Stomach (tissue), 9 donors: ENCODE measurements around the gene RSRC1. TPM values are rescaled to one million over a fixed set of nuclear protein-coding genes. Genes with fewer than 3 reads are reported as not detected.

Experiments
- DNase-seq, 2 donors: peaks; one replicate each; pipeline versions ENCODE4 v3.0.0 to v3.0.0-alpha.2; 2013 to 2019
- H3K27ac ChIP-seq, 5 donors: fragments of 200-600 bp in 4 of 5; sonication (generic) in 4 of 5; one replicate each; pipeline ENCODE4 v1.5.1; 2013 to 2019; ENCODE audit warnings: mild to moderate bottlenecking in 1 of 5, moderate library complexity in 1 of 5
- H3K27me3 ChIP-seq, 3 donors: fragments of 200-600 bp; sonication (generic); one replicate each; pipeline ENCODE4 v1.5.1; 2017 to 2019; ENCODE audit warnings: mixed run types in 1 of 3
- H3K36me3 ChIP-seq, 4 donors: fragments of 200-600 bp; sonication (generic); 1 replicate in 3 of 4; 2 replicates in 1 of 4; pipeline ENCODE4 v1.5.1; 2016 to 2019
- H3K4me1 ChIP-seq, 4 donors: fragments of 200-600 bp; sonication (generic); one replicate each; pipeline ENCODE4 v1.5.1; 2016 to 2019
- H3K4me3 ChIP-seq, 4 donors: fragments of 200-600 bp; sonication (generic) in 3 of 4; one replicate each; pipeline ENCODE4 v1.5.1; 2016 to 2019; ENCODE audit warnings: mild to moderate bottlenecking in 1 of 4
- H3K9me3 ChIP-seq, 4 donors: fragments of 200-600 bp; sonication (generic); one replicate each; pipeline ENCODE4 v1.5.1; 2016 to 2019
- CTCF ChIP-seq, 7 experiments: fragments of 450-650 bp in 4 of 7; fragments of 200-600 bp in 3 of 7; sonication (generic) in 3 of 7; IDR thresholded peaks; one replicate each; pipeline ENCODE4 v1.5.1; 2016 to 2019; ENCODE audit warnings: antibody characterized with exemption in 7 of 7, control low read depth in 2 of 7, mild to moderate bottlenecking in 1 of 7
- EP300 ChIP-seq: sonication (generic); formaldehyde crosslinking; IDR thresholded peaks from one replicate; pipeline ENCODE4 v1.6.1; 2017; ENCODE audit warnings: antibody characterized with exemption
- POLR2A ChIP-seq, 4 donors: fragments of 450-650 bp; IDR thresholded peaks; one replicate each; pipeline ENCODE4 v1.6.1; 2016; ENCODE audit warnings: antibody characterized with exemption in 4 of 4, control low read depth in 2 of 4, mild to moderate bottlenecking in 1 of 4, moderate library complexity in 1 of 4
- POLR2AphosphoS5 ChIP-seq, 3 donors: sonication (generic); formaldehyde crosslinking; IDR thresholded peaks; one replicate each; pipeline ENCODE4 v1.6.1; 2016; ENCODE audit warnings: antibody characterized with exemption in 3 of 3
- WGBS, 5 donors: extraction: QIAGEN DNeasy Blood & Tissue Kit in 3 of 5; methylation state at CpG; one replicate each; pipeline versions ENCODE4 v1.1.5 to v1.1.7; 2013 to 2018; 5-methylcytosine and 5-hydroxymethylcytosine counted together
- intact Hi-C: fragments of 100-400 bp; cut with DNase I; formaldehyde crosslinking; loops from one replicate; pipeline ENCODE4 v1.15.1; 2023; ENCODE audit warnings: low total_unique reads
- polyA plus RNA-seq, 3 donors: library from polyadenylated mRNA; stranded (reverse); fragments of 200-250 nt; gene quantifications; one replicate each; pipeline ENCODE4 v1.2.3, GENCODE V29; 2013
- total RNA-seq, 5 donors: library from RNA; depleted of rRNA; stranded (reverse); fragments of >200 nt; gene quantifications; one replicate each; pipeline versions ENCODE4 v1.1.0 to v1.2.3, GENCODE V29; 2014 to 2016
- donor health status: healthy with polysubstance abuse.
- donor health status: Bipolar disorder and iron deficiency.
- donor health status: healthy.

Gene RSRC1
- total and polyA plus RNA-seq, 8 donors: 1.7 to 502 (median 12.0) TPM

GRCh38 chr3:158200955-158201354, 91.1 kb downstream of the RSRC1 start:
- TF ChIP-seq POLR2AphosphoS5 (IDR thresholded peaks at IDR 0.05) (no peak), EP300 (no peak), POLR2A (IDR thresholded peaks at IDR 0.05) (no peak), CTCF (IDR thresholded peaks at IDR 0.05) (no peak)
- Histone ChIP-seq H3K4me3 (no peak overlapping the region), H3K36me3 (peaks cover 0 to 14% (median 0%) of the 10 kb centered on the region in 4 donors), H3K9me3 (peaks cover 0 to 38% (median 20%) of the 10 kb centered on the region in 4 donors), H3K4me1 (no peaks in the 10 kb centered on the region), H3K27me3 (no peaks in the 10 kb centered on the region), H3K27ac (no peak overlapping the region)
- intact Hi-C loops: no loop called here
- no peak for DNase-seq

- H3K27me3 ChIP-seq: no peaks in the 10 kb centered on the region
- H3K4me3 ChIP-seq: no peak overlapping the region
- H3K36me3 ChIP-seq: peaks cover 0 to 14% (median 0%) of the 10 kb centered on the region in 4 donors
- no peak for DNase-seq
- TF ChIP-seq EP300: no peak
- no peak for TF ChIP-seq POLR2AphosphoS5 (IDR thresholded peaks at IDR 0.05)
- no peak for TF ChIP-seq POLR2A (IDR thresholded peaks at IDR 0.05)
- H3K4me1 ChIP-seq: no peaks in the 10 kb centered on the region
- 45 to 97% (median 63%) methylated on average over 2 of the region's 2 CpGs for WGBS, 5 donors
- intact Hi-C loops: no loop called here
- no peak overlapping the region for H3K27ac ChIP-seq
- peaks cover 0 to 20% (median 13%) of the 10 kb centered on the region in 4 donors for H3K9me3 ChIP-seq
Observed at GRCh38 chr3:158205324-158205723, 95.4 kb downstream of the RSRC1 start.

GRCh38 chr3:158205994-158206393, 96.1 kb downstream of the RSRC1 start:
- TF ChIP-seq POLR2A (IDR thresholded peaks at IDR 0.05) (no peak), CTCF (IDR thresholded peaks at IDR 0.05) (no peak), POLR2AphosphoS5 (IDR thresholded peaks at IDR 0.05) (no peak), EP300 (no peak)
- H3K4me3 ChIP-seq: no peak overlapping the region
- peaks cover 0 to 13% (median 7%) of the 10 kb centered on the region in 4 donors for H3K9me3 ChIP-seq
- WGBS, 5 donors: 74 to 92% (median 82%) methylated on average over 2 of the region's 2 CpGs
- DNase-seq: no peak
- H3K27me3 ChIP-seq: no peaks in the 10 kb centered on the region
- intact Hi-C loops: no loop called here
- H3K4me1 ChIP-seq: no peaks in the 10 kb centered on the region
- H3K27ac ChIP-seq: no peak overlapping the region
- H3K36me3 ChIP-seq: peaks cover 0 to 14% (median 0%) of the 10 kb centered on the region in 4 donors

GRCh38 chr3:158210067-158210466, 100.2 kb downstream of the RSRC1 start:
- TF ChIP-seq POLR2A (IDR thresholded peaks at IDR 0.05): no peak
- TF ChIP-seq EP300: no peak
- no peak for TF ChIP-seq CTCF (IDR thresholded peaks at IDR 0.05)
- TF ChIP-seq POLR2AphosphoS5 (IDR thresholded peaks at IDR 0.05): no peak
- Histone ChIP-seq H3K4me1 (no peaks in the 10 kb centered on the region), H3K9me3 (no peaks in the 10 kb centered on the region), H3K27ac (no peak overlapping the region), H3K27me3 (no peaks in the 10 kb centered on the region), H3K4me3 (no peak overlapping the region), H3K36me3 (peaks cover 0 to 5% (median 0%) of the 10 kb centered on the region in 4 donors)
- intact Hi-C loops: no loop called here
- no peak for DNase-seq
- 94 to 99% (median 98%) methylated on average over 4 of the region's 4 CpGs for WGBS, 5 donors

GRCh38 chr3:158213461-158213860, 103.6 kb downstream of the RSRC1 start:
- Histone ChIP-seq H3K27me3 (no peaks in the 10 kb centered on the region), H3K9me3 (no peaks in the 10 kb centered on the region), H3K27ac (no peak overlapping the region), H3K4me1 (no peaks in the 10 kb centered on the region), H3K4me3 (no peak overlapping the region), H3K36me3 (peaks cover 0 to 5% (median 0%) of the 10 kb centered on the region in 4 donors)
- no peak for DNase-seq
- no peak for TF ChIP-seq POLR2AphosphoS5 (IDR thresholded peaks at IDR 0.05)
- intact Hi-C loops: no loop called here
